GM06990 (cell line): ENCODE data around the gene SOBP.

Experiments
- DNase-seq: peaks from one replicate; pipeline ENCODE4 v3.0.0-alpha.2; 2011; ENCODE audit not compliant: insufficient read length; ENCODE audit errors: extremely low read depth
- H3K27me3 ChIP-seq: replicated peaks from 2 replicates; pipeline ENCODE4 v1.6.0; 2011; ENCODE audit warnings: low read length; ENCODE audit not compliant: control insufficient read depth, insufficient read depth
- H3K36me3 ChIP-seq: 2 replicates; pipeline ENCODE4 v1.5.1; 2011; ENCODE audit warnings: low read length; ENCODE audit not compliant: control insufficient read depth, insufficient read depth
- H3K4me3 ChIP-seq: replicated peaks from 2 replicates; pipeline ENCODE4 v1.5.1; 2011; ENCODE audit warnings: low read depth, mild to moderate bottlenecking, control low read depth, low read length
- CTCF ChIP-seq: IDR thresholded peaks from 2 replicates; pipeline ENCODE4 v1.5.1; 2011; ENCODE audit warnings: low read length, control low read depth, mild to moderate bottlenecking, inconsistent platforms; ENCODE audit not compliant: insufficient read depth, poor library complexity, severe bottlenecking

Gene SOBP

GRCh38 chr6:107489636-107490565 lies at the start of gene SOBP:
Gene SOBP, plus strand, starts transcription at chr6:107490117. Its CDS starts 500 bp downstream, at chr6:107490617.
- Histone ChIP-seq H3K27me3 (peaks cover 2% of the 10 kb centered on the region), H3K4me3 (peak within 1 kb of the TSS; percentile 65), H3K36me3 (no peaks in the 10 kb centered on the region)
- no peak for TF ChIP-seq CTCF
- DNase-seq, result peak; percentile 65

GRCh38 chr6:107440936-107441335 lies 49.0 kb upstream of the SOBP start:
- no peaks in the 10 kb centered on the region for H3K36me3 ChIP-seq
- no peak for TF ChIP-seq CTCF
- H3K4me3 ChIP-seq, result no peak overlapping the region
- H3K27me3 ChIP-seq, result no peaks in the 10 kb centered on the region
- no peak for DNase-seq

- no peak for TF ChIP-seq CTCF
- no peak for DNase-seq
- Histone ChIP-seq H3K4me3 (no peak overlapping the region), H3K36me3 (no peaks in the 10 kb centered on the region), H3K27me3 (no peaks in the 10 kb centered on the region)
Measured at GRCh38 chr6:107441682-107442081, 48.2 kb upstream of the SOBP start.

GRCh38 chr6:107442938-107443607 lies 46.8 kb upstream of the SOBP start:
- DNase-seq, result no peak
- H3K27me3 ChIP-seq, result no peaks in the 10 kb centered on the region
- no peak for TF ChIP-seq CTCF
- H3K36me3 ChIP-seq, result no peaks in the 10 kb centered on the region
- no peak overlapping the region for H3K4me3 ChIP-seq

GRCh38 chr6:107443608-107444267 lies 46.2 kb upstream of the SOBP start:
- Histone ChIP-seq H3K4me3 (no peak overlapping the region), H3K27me3 (no peaks in the 10 kb centered on the region), H3K36me3 (no peaks in the 10 kb centered on the region)
- no peak for TF ChIP-seq CTCF
- DNase-seq, result no peak
